ENCODE measurements around the gene PACS2. TPM values are rescaled to one million over a fixed set of nuclear protein-coding genes. Genes with fewer than 3 reads are reported as not detected.
A peak's percentile ranks its signal among the peaks of the same experiment; 100 is the strongest.

Gene PACS2
- total and polyA plus RNA-seq, 2 donors (not counting 3 experiments of a cell fraction or from before 2014, with no cell fraction given): 52.7 to 86.3 TPM

DNA sequence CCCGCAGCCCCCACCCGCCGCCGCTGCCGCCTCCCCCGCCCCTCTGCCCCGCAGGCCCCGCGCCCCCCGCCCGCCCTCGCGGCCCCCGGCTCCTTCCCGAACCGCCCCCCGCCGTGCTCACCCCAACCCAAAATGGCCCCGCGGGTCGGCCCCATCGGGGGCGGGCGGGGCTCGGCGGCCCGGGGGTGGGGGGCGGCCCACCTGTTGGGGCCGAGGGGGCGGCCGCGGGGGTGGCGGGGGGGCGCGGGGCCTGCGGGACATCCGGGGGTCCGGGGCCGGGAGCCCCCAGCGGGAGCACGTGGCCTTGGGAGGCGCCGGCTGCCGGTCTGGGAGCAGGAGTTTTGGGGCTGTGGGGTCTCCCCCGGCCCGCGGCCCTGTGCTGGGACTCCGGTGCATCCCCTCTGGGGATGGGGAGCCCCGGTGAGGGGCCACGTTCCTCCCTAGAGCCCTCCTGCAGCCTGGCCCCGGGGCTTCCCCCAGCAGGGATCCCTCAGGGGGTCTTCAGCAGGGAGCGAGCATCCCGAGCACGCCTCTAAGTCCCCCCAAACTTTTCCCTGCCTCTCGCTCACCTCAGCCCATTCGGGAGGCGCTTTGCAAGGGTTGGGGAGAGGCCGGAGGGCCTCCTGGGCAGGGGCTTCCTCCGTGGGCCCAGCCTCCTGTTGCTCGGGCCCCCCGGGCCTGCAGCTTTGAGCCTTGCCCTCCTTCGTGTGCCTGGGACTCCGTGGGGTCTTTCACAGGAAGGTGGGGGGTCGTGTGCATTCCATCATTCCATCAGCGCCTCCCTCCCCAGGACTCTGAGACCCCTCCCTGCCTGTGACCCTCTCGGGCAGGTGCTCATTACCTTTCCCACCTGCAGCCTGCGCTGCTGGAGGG, 105.8 kb downstream of the PACS2 start:
- POLR2A ChIA-PET: no interaction called here
- H3K4me1 ChIP-seq (ENCODE audit: control insufficient read depth, extremely low read depth, insufficient read depth, low read length): peaks cover 18% of the 10 kb centered on the region
- H4K20me1 ChIP-seq (replicated peaks; ENCODE audit: control insufficient read depth, extremely low read depth, insufficient read depth, low read length): no peaks in the 10 kb centered on the region
- no peaks in the 10 kb centered on the region for H3K9me1 ChIP-seq (replicated peaks; ENCODE audit: control insufficient read depth, extremely low read depth, insufficient read depth, low read length)
- no peaks in the 10 kb centered on the region for H3K27me3 ChIP-seq (ENCODE audit: control insufficient read depth in 2 of 2, insufficient read depth in 2 of 2, low read length in 2 of 2)
- intact Hi-C loops (cut with micrococcal nuclease): no loop called here
- H2AFZ ChIP-seq (ENCODE audit: low read depth, low read length): no peak overlapping the region
- FAIRE-seq (no peak), DNase-seq (ENCODE audit: low read depth, low spot score) (no peak)
- H3K4me2 ChIP-seq (ENCODE audit: insufficient read depth, low read length): peak overlapping the region; percentile 85
- peak overlapping the region; percentile 15 for H3K27ac ChIP-seq (ENCODE audit: insufficient read depth, low read depth, low read length)
- no TSS peak for BruUV-seq (replicated peaks)
- peaks cover 0 to 3% of the 10 kb centered on the region in 2 experiments for H3K36me3 ChIP-seq (ENCODE audit: control insufficient read depth in 2 of 2, extremely low read depth in 1 of 2, insufficient read depth in 2 of 2, low read length in 2 of 2)
- no peaks in the 10 kb centered on the region for H3K9me3 ChIP-seq (replicated peaks; ENCODE audit: control insufficient read depth, insufficient read depth, low read length)
- dilution Hi-C loops (cut with MboI; ENCODE audit: extremely low pct_ligation_motif_present, low sequenced_read_pairs): no loop called here
- H3K79me2 ChIP-seq (ENCODE audit: control insufficient read depth, insufficient read depth, low read length): peaks cover 53% of the 10 kb centered on the region
- no peak for TF ChIP-seq POLR2A (IDR thresholded peaks at IDR 0.05; ENCODE audit: low read depth, low read length)
- TF ChIP-seq POLR2AphosphoS5 (IDR thresholded peaks at IDR 0.05; ENCODE audit: insufficient read depth, low read depth, low read length): peak; percentile 2
- H3K4me3 ChIP-seq (replicated peaks in 1 of 3; ENCODE audit: insufficient read depth in 1 of 3, low read depth in 1 of 3, low read length in 3 of 3): peak overlapping the region; percentile 50 to 96 (median 82)
- CTCF ChIA-PET: interaction anchor here (1.1 kb wide), 3 partner anchors 28 to 68 kb away, joined by 3 to 4 read pairs (median 3); no protein-coding TSS in a partner anchor
- H3K9ac ChIP-seq (replicated peaks; ENCODE audit: extremely low read depth, insufficient read depth, low read length): peak overlapping the region; percentile 69

GRCh38 chr14:105420974-105421674, 106.6 kb downstream of the PACS2 start:
- H3K27me3 ChIP-seq (ENCODE audit: control insufficient read depth in 2 of 2, insufficient read depth in 2 of 2, low read length in 2 of 2): no peaks in the 10 kb centered on the region
- no peaks in the 10 kb centered on the region for H4K20me1 ChIP-seq (replicated peaks; ENCODE audit: control insufficient read depth, extremely low read depth, insufficient read depth, low read length)
- H3K4me3 ChIP-seq (replicated peaks in 1 of 3; ENCODE audit: insufficient read depth in 1 of 3, low read depth in 1 of 3, low read length in 3 of 3): peak overlapping the region; percentile 50 to 96 (median 82)
- peaks cover 0 to 3% of the 10 kb centered on the region in 2 experiments for H3K36me3 ChIP-seq (ENCODE audit: control insufficient read depth in 2 of 2, extremely low read depth in 1 of 2, insufficient read depth in 2 of 2, low read length in 2 of 2)
- TSS peak; percentile 23 for BruUV-seq (replicated peaks)
- H3K79me2 ChIP-seq (ENCODE audit: control insufficient read depth, insufficient read depth, low read length): peaks cover 60% of the 10 kb centered on the region
- no peaks in the 10 kb centered on the region for H3K9me1 ChIP-seq (replicated peaks; ENCODE audit: control insufficient read depth, extremely low read depth, insufficient read depth, low read length)
- CTCF ChIA-PET: interaction anchor here (1.1 kb wide), 3 partner anchors 27 to 69 kb away, joined by 3 to 4 read pairs (median 3); no protein-coding TSS in a partner anchor
- FAIRE-seq (no peak), DNase-seq (ENCODE audit: low read depth, low spot score) (no peak)
- H3K4me1 ChIP-seq (ENCODE audit: control insufficient read depth, extremely low read depth, insufficient read depth, low read length): peaks cover 18% of the 10 kb centered on the region
- intact Hi-C loops (cut with micrococcal nuclease): loop anchor here (1.0 kb wide), 1 partner anchor 9 kb away; no protein-coding TSS in a partner anchor
- no peak for TF ChIP-seq MAX (IDR thresholded peaks at IDR 0.05; ENCODE audit: insufficient read depth, insufficient read length)
- no peak for TF ChIP-seq MYC (IDR thresholded peaks at IDR 0.05; ENCODE audit: low read depth, low read length)
- no peak for TF ChIP-seq GATA2 (IDR thresholded peaks at IDR 0.05; ENCODE audit: insufficient read depth, insufficient read length, low read depth, low read length)
- no peak for TF ChIP-seq EZH2 (IDR thresholded peaks at IDR 0.05; ENCODE audit: borderline replicate concordance, low read depth, low read length, severe bottlenecking)
- TF ChIP-seq, protein P1, sequence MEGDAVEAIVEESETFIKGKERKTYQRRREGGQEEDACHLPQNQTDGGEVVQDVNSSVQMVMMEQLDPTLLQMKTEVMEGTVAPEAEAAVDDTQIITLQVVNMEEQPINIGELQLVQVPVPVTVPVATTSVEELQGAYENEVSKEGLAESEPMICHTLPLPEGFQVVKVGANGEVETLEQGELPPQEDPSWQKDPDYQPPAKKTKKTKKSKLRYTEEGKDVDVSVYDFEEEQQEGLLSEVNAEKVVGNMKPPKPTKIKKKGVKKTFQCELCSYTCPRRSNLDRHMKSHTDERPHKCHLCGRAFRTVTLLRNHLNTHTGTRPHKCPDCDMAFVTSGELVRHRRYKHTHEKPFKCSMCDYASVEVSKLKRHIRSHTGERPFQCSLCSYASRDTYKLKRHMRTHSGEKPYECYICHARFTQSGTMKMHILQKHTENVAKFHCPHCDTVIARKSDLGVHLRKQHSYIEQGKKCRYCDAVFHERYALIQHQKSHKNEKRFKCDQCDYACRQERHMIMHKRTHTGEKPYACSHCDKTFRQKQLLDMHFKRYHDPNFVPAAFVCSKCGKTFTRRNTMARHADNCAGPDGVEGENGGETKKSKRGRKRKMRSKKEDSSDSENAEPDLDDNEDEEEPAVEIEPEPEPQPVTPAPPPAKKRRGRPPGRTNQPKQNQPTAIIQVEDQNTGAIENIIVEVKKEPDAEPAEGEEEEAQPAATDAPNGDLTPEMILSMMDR (IDR thresholded peaks at IDR 0.05; ENCODE audit: extremely low read depth in 1 of 2, insufficient read depth in 1 of 2, low read depth in 1 of 2, low read length in 2 of 2): no peak
- H3K4me2 ChIP-seq (ENCODE audit: insufficient read depth, low read length): peak overlapping the region; percentile 85
- H2AFZ ChIP-seq (ENCODE audit: low read depth, low read length): no peak overlapping the region
- POLR2A ChIA-PET: no interaction called here
- H3K9ac ChIP-seq (replicated peaks; ENCODE audit: extremely low read depth, insufficient read depth, low read length): peak overlapping the region; percentile 69
- dilution Hi-C loops (cut with MboI; ENCODE audit: extremely low pct_ligation_motif_present, low sequenced_read_pairs): no loop called here
- no peak overlapping the region for H3K27ac ChIP-seq (ENCODE audit: insufficient read depth, low read depth, low read length)
- H3K9me3 ChIP-seq (replicated peaks; ENCODE audit: control insufficient read depth, insufficient read depth, low read length): no peaks in the 10 kb centered on the region
